Erythroblast (primary cell): ENCODE data around the gene PIK3R6.

Source experiments
- DNase-seq, 2 experiments: peaks; one replicate each; lab custom pipeline; 2025; lab: John Stamatoyannopoulos, UW
- GATA1 ChIP-seq: IDR thresholded peaks from 2 replicates; pipeline ENCODE4 v1.6.1; 2011; ENCODE audit warnings: low read depth, mild to moderate bottlenecking, control low read depth, low read length, moderate library complexity
- POLR2A ChIP-seq: IDR thresholded peaks from 2 replicates; pipeline ENCODE4 v1.6.1; 2011; ENCODE audit warnings: mild to moderate bottlenecking, low read length

The PIK3R6 gene, protein sequence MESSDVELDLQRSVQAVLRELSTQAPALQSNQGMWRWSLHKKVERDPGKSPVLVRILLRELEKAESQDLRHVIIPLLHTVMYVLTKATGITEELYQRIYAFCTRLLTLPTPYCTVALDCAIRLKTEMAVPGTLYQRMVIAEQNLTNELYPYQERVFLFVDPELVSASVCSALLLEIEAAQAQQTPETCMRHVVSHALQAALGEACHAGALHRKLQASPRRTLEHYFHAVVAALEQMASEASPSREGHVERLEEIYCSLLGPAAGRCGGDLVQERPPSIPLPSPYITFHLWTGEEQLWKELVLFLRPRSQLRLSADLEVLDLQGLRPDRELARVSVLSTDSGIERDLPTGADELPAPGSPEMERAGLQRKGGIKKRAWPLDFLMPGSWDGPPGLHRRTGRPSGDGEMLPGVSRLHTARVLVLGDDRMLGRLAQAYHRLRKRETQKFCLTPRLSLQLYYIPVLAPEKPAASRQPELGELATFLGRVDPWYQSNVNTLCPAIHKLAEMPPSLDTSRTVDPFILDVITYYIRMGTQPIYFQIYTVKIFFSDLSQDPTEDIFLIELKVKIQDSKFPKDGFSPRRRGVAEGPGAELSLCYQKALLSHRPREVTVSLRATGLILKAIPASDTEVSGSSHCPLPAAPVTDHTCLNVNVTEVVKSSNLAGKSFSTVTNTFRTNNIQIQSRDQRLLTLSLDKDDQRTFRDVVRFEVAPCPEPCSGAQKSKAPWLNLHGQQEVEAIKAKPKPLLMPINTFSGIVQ

DNA sequence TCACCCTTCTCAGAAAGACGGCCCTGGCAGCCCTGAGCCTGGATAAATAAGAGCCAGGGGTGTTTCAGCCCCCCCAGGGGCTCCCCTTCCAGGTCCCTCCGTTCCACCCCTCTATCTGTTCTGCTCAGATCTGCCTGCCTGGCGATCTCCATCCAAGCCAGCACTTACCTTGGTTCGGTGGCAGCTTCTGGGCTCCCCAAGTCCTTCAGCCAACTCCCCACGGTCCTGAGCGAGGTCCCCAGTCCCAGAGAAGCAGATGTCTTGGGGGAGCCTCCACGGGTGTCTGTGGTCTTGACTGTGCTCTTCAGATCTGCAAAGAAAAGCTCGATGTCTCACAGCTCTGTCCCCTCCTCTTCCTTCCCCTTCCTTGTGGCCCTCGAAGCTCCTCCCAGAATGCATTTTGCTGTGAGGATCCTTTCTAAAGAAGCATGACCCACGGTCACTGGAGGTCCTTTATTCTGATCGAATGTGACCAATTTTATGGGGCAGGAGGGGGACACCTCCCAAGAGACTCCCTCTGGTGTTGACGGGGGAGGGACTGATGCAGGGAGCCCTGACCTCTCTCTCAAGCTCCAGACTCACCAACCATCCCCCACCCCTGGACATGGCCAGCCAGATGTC is at the start of gene PIK3R6:
TSS of gene PIK3R6 (minus strand) at position 314 of the 621 bp plus-strand sequence. CDS start 17,880 bp downstream, outside the sequence.
- TF ChIP-seq GATA1 (no peak), POLR2A (no peak)

DNA sequence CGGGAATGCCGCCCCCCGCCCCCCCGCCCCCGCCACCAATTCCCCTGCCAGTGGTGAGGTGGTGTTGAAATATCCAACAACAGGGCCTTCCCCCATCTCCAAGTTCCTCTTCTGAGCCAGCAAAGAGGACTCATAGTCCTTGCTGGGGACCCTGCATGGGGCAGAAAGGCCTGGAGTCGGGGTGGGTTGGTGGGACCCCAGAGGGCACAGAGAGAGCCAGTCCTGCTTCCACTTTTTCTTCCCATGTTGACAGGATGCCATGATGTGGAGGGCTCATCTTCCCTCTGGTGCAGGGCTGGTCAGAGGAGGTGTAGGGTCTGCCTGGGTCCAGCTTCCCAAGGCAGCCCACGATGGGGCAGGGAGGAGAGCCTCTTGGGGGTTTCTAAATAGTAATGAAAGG is 49.0 kb upstream of the PIK3R6 start:
- TF ChIP-seq GATA1 (no peak), POLR2A (no peak)
- no peak for DNase-seq

More for the DNA sequence above, at the start of gene PIK3R6:
- DNase-seq, result no peak

DNA sequence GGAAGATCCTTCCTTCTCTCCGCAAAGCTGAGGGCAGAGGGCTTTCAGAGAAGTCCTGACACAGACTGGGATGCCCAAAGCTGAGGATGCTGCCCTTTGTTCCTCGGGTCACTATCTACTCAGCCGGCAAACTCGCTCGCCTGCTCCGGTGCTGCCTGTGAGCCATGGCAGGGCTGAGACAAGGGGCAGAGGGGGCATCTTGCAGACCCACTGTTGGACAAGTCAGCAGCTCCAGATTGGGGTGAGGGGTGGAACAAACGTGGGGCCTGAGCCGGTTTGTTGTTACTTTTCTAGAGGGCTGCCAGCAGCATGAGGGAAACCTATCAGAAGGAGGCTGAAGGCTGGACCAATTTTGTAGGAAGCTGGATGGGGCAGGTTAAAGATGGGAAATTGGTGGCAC is 47.1 kb upstream of the PIK3R6 start:
- DNase-seq, result no peak
- TF ChIP-seq GATA1, result no peak
- TF ChIP-seq POLR2A, result no peak

DNA sequence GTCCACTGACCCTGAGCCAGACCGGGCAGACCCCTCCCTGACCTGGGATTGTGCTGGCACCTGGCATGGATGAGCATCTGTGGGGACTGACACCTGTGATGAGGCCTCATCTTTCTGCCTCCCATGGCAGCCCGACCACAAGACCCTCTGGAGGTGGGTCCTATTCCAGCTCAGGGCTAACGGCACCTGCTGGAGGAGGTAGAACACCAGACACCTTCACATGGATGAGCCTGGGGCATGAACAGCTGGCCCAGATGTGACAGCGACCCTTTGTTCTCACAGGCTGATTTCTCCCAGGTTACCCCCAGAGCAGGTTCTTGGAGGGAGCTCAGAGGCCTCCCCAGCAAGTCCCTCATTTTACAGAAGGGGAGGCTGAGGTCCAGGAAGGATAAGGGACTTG is 46.4 kb upstream of the PIK3R6 start:
- TF ChIP-seq POLR2A (no peak), GATA1 (no peak)
- DNase-seq, result no peak

DNA sequence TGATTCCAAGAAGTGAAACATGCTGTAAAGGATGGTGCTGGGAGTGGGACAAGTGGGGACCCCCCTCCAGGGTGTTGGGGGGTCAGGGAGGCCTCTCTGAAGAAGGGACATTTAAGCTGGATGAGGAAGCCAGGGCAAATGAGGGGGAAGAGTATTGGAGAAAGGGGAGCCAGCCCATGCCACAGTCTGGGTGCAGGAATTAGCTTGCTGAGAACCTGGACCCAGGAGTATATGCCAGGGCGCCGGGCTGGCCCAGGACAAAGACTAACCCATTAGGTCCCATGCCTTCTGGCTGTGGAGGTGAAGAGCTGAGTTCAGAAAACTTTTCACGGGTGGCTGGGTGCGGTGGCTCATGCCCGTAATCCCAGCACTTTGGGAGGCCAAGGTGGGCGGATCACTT is 45.6 kb upstream of the PIK3R6 start:
- TF ChIP-seq POLR2A (no peak), GATA1 (no peak)
- no peak for DNase-seq

DNA sequence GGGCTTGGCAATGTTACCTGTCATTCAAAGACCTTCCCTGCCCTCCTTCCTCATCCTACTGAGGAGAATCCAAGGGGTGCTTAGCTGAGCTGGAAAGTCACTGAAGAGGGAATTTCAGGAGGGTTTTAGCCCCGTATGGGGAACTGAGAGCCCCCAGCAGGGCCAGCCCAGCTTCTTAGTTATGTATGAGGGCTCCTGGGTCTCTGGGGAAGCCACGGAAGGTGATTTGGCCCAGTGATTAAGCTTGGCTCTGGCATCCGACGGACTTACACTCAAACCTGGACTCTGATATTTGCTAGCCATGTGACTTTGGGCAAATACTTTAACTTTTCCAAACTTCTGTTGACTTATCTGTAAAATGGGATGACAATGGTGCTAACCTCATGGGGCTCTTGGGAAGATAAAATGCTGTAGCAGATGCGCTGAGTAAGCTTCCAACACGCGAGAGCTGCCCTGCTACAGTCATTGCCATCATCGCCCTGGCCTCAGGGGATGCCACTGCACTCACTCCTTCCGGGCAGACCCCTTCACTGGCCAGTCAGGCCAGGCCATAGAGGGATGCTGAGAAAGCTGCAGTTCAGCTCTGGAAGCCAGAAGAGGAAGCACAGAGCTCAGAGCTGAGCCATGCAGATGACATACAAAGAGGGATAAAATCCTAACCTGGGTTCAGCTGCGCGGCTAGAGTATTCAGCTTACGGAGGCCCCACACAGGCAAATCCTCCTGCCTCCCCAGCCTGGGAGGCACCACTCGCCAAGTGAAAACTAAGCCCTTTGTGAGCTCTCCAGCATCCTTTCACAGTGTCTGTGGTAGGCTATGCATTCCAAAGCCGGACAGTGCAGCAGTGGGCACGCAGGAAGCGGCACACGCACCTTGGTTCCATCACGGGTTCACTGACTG is 44.9 kb upstream of the PIK3R6 start:
- DNase-seq, result no peak
- TF ChIP-seq POLR2A (no peak), GATA1 (no peak)

DNA sequence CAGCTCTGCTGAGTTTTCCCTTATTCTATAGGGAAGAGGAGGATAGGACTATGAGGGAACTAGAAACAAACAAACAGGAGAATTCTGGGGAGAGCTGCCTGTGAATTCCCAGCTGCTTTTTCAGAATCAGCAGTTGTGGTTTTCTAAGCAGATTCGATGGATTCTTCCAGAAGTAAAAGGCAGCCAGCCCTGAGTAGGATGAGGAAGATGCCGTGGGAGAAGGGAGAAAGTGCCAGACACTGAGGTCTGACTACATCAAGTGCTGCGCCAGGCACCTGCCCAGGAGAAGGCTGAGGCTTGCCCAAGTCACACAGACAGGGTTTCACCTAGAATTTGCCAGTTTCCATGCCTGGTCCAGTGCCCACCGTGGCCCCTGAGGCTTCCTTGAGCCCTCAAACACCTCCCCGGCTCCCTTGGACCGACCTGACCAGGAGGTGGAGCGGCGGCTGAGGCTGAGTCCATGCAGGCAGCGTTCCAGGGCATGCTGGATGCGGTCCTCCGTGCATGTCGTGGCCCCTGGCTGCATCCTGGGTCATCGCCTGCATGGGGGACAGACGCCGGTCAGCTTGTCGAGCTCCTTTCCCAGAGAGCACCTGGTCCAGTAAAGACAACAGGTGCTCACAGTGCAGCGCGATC is 43.6 kb upstream of the PIK3R6 start:
- no peak for DNase-seq
- no peak for TF ChIP-seq GATA1
- no peak for TF ChIP-seq POLR2A

DNA sequence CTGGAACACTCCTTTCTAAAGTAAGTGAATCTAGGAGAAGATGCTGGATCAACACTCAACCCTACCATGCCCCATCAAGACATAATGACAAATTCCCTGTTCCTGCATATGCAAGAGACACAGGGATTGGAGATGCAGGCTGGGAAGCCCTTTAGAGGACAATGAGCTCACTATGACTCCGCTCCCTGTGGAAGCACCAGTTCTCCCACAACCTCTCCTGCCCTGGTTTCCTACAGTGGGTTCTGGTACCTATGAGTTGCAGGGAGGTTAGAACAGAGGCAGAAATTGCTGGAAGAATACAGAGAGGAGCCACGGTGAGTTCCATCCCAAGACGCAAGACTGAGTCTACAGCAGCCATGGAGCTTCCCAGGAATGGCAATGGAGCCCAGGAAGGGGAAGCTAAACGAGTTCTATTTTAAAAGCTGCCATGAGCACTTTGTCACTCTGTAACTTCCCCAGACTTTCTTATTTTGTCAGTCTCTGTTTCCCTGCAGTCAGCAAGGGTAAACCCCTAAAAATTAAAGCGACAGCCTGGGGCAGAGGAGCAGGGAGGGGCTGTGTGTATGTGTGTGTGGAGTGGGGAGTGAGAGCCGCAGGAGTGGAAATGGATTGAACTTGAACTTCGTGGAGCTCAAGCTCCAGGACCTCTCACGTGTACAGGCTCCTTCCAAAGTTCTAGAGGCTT is 42.3 kb upstream of the PIK3R6 start:
- DNase-seq, result no peak

DNA sequence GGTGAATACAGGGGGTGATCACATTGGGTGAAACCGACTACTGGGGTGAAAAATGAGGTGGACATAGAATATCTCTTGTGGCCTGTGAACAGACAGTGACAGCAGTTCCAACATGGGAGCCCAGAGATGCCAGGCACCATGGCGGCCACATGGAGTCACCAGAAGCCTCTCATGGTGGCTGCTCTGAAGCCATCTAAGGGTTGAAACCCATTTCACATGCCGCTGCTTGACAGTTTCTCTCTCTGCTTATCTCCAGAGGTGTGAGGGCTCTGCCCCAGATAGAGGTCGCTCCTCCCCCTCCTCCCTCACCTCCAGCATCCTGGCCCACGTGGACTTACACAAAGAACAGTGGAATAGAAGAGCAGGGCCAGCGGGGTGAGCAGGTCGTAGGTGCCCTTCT is 37.9 kb upstream of the PIK3R6 start:
- DNase-seq, result no peak
- TF ChIP-seq POLR2A (no peak), GATA1 (no peak)

More for the DNA sequence above, 42.3 kb upstream of the PIK3R6 start:
- no peak for TF ChIP-seq GATA1
- no peak for TF ChIP-seq POLR2A

DNA sequence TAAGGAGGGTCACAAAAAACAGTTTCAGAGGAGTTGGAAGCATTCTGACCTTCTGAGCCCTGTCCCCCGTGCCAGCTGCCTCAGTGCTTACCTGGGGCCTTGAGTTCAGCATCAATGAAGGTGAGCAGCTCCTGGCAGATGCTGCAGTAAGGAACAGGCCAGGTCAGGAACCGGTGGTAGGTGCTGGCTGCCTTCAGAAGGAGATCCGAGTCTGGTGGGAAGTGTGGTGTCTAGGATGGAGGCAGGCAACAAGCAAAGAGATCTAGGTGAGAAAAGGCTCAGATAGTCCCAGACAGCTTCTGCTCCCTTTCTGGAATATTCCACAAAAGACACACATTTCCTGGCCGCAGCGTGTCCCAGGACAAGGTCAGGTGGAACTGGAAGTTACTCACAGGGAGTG is 37.2 kb upstream of the PIK3R6 start:
- TF ChIP-seq POLR2A, result no peak
- TF ChIP-seq GATA1, result no peak
- DNase-seq, result no peak

DNA sequence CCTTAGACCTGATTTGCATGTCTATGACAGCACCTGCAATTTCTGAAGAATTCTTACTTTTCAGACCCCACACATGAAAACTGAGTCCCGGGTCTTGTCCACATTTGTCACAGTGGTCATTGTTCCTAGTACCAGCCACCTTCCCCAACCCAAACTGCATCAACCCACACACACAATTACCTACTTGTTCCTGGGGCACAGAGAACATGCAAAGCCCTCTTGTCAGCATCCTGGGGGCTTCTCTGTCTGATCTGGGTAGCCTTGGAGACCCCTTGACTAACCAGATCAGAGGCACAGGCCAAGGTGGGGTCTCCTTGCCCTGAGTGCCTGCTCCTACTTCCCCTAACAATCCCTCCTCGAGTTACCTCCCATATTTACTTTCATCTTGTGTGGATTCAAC is 36.7 kb upstream of the PIK3R6 start:
- no peak for TF ChIP-seq POLR2A
- DNase-seq, result no peak

DNA sequence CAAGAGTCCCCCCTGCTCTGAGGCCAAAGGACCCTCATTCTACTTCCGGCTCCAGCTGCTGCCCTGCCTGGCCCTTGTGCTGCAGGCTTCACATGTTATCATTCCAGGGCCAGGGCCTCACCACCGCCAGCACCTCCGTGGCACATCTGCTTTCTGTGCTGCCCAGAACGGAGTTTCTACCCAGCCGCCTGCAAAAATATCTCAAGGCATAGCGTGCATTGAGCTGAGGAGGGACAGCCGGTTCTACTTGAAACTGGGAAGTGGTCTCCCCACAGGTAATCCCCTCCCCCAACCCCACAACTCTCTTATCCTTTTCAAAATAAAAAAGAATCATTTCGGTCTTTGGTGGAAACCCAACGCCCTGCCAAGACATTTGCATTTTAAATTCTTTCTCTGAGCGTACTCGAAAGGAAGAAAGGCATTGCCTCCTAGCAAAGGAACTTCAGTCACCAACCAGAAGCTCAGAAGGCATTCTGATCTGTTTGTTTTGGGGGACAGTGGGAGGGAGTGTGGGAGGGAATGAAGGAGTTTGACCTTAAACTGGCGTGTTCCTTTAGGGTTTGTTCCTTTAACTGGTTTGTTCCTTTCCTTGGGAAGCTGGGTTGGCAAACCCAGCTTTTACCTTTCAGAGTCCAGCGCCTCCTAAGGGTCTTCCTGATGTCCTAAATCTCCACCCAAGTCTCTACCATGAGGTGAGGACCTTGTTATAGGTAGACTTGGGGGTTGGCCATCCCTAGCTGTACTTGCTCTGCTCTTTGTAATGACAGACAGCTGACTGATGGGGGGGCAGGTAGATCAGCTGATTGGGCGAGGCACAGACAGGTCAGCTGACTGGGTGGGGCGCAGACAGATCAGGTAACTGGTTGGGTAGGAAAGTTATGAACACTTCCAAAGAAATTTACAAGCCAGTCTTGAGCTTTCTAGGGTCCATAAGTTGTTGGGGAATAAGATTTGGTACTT is 33.4 kb upstream of the PIK3R6 start:
- no peak for DNase-seq
- TF ChIP-seq GATA1 (no peak), POLR2A (no peak)
